ENCODE results near the gene HSD11B2. TPM values are rescaled to one million over a fixed set of nuclear protein-coding genes. Genes with fewer than 3 reads are reported as not detected.

The HSD11B2 gene
- total RNA-seq, 1 experiment from 2014 or later = 9.7 TPM

- BruUV-seq (replicated peaks) = no TSS peak
- peak within 1 kb of the TSS; percentile 100 for H2AFZ ChIP-seq (ENCODE audit: low read depth, low read length, poor library complexity, severe bottlenecking)
- POLR2A ChIA-PET = no interaction called here
- no peaks in the 10 kb centered on the region for H3K9me2 ChIP-seq (ENCODE audit: insufficient read depth)
- ATAC-seq = peak; percentile 94
- RAD21 ChIA-PET (ENCODE audit: low non-redundant PET in 1 of 2, low total read pairs in 2 of 2, uncharacterized antibody in 2 of 2, unreplicated experiment in 2 of 2) = interaction anchor here in 1 of 2 experiments (0.6 kb wide), 1 partner anchor 169 kb away, joined by 3 read pairs; no protein-coding TSS in a partner anchor
- H3K27me3 ChIP-seq (ENCODE audit: insufficient read depth, low read length) = no peaks in the 10 kb centered on the region
- no peaks in the 10 kb centered on the region for H3K36me3 ChIP-seq (ENCODE audit: control insufficient read depth in 1 of 2, insufficient read depth in 2 of 2, low read length in 2 of 2)
- peak within 1 kb of the TSS; percentile 82 to 92 for H3K4me3 ChIP-seq (replicated peaks in 1 of 2; ENCODE audit: low read depth in 1 of 2, low read length in 2 of 2)
- H4K20me1 ChIP-seq (ENCODE audit: insufficient read depth) = no peaks in the 10 kb centered on the region
- peak within 1 kb of the TSS; percentile 76 for H3K27ac ChIP-seq (ENCODE audit: low read depth, low read length)
- CTCF ChIA-PET = interaction anchor here (0.8 to 1.5 kb wide), 5 partner anchors 9 to 218 kb away, joined by 3 to 6 read pairs (median 3); no protein-coding TSS in a partner anchor
- no peaks in the 10 kb centered on the region for H3K79me2 ChIP-seq (ENCODE audit: insufficient read depth, low read length)
- peaks cover 10 to 19% of the 10 kb centered on the region in 2 experiments; a peak in 3 of 4 replicates for H3K4me1 ChIP-seq (ENCODE audit: control insufficient read depth in 1 of 2, insufficient read depth in 2 of 2, low read length in 2 of 2)
- intact Hi-C loops (cut with micrococcal nuclease) = loop anchor here (5.0 kb wide), 1 partner anchor 169 kb away; the partner anchor contains the start of genes FHOD1 and SLC9A5
- TF ChIP-seq TCF7L2 (IDR thresholded peaks at IDR 0.05; ENCODE audit: borderline replicate concordance, extremely low read depth, insufficient read depth, insufficient read length) = no peak
- TF ChIP-seq ZFX (IDR thresholded peaks at IDR 0.05) = peak; percentile 99
- peak; percentile 21 for TF ChIP-seq POLR2A (IDR thresholded peaks at IDR 0.05; ENCODE audit: borderline replicate concordance, extremely low read depth, insufficient read depth, insufficient read length)
- no peak for TF ChIP-seq SRF (IDR thresholded peaks at IDR 0.05; ENCODE audit: low read depth)
- peak; percentile 60; the same call in 1 of the 2 replicates for TF ChIP-seq MAX (IDR thresholded peaks at IDR 0.05)
- TF ChIP-seq CBX3 (IDR thresholded peaks at IDR 0.05; ENCODE audit: low read depth) = no peak
- TF ChIP-seq, protein P1, sequence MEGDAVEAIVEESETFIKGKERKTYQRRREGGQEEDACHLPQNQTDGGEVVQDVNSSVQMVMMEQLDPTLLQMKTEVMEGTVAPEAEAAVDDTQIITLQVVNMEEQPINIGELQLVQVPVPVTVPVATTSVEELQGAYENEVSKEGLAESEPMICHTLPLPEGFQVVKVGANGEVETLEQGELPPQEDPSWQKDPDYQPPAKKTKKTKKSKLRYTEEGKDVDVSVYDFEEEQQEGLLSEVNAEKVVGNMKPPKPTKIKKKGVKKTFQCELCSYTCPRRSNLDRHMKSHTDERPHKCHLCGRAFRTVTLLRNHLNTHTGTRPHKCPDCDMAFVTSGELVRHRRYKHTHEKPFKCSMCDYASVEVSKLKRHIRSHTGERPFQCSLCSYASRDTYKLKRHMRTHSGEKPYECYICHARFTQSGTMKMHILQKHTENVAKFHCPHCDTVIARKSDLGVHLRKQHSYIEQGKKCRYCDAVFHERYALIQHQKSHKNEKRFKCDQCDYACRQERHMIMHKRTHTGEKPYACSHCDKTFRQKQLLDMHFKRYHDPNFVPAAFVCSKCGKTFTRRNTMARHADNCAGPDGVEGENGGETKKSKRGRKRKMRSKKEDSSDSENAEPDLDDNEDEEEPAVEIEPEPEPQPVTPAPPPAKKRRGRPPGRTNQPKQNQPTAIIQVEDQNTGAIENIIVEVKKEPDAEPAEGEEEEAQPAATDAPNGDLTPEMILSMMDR (IDR thresholded peaks at IDR 0.05 in 2 of 3, conservative IDR thresholded peaks at IDR 0.05 in 1 of 3; ENCODE audit: borderline replicate concordance in 1 of 3, insufficient read depth in 1 of 3, low read depth in 2 of 3, low read length in 2 of 3) = peak; percentile 6 to 52 (median 42); a peak in 3 of 6 replicates
- TF ChIP-seq POLR2AphosphoS5 (IDR thresholded peaks at IDR 0.05; ENCODE audit: low read depth, low read length) = peak; percentile 80
- TF ChIP-seq ZNF274 (IDR thresholded peaks at IDR 0.05; ENCODE audit: low read depth, low read length) = no peak
- TF ChIP-seq RAD21 (IDR thresholded peaks at IDR 0.05; ENCODE audit: low read depth) = peak; percentile 72
- DNase-seq (ENCODE audit: low read depth, low spot score) = no peak
- H3K4me2 ChIP-seq (ENCODE audit: low read length) = peak within 1 kb of the TSS; percentile 86
- no peaks in the 10 kb centered on the region for H3K9me3 ChIP-seq (ENCODE audit: control insufficient read depth in 1 of 2, insufficient read depth in 1 of 2, low read depth in 1 of 2, low read length in 2 of 2)
- H3K9ac ChIP-seq (ENCODE audit: low read length) = peak within 1 kb of the TSS; percentile 89
These were observed 14.8 kb upstream of the HSD11B2 start, which contains the start of gene ZDHHC1 for GRCh38 chr16:67415872-67416793. ZDHHC1 (minus strand) TSS chr16:67416477; CDS start chr16:67407775, 8,702 bp downstream.

Data from HCT116 (cell line).